Measurements from ENCODE around the gene TMEM132D.

Gene TMEM132D

DNA sequence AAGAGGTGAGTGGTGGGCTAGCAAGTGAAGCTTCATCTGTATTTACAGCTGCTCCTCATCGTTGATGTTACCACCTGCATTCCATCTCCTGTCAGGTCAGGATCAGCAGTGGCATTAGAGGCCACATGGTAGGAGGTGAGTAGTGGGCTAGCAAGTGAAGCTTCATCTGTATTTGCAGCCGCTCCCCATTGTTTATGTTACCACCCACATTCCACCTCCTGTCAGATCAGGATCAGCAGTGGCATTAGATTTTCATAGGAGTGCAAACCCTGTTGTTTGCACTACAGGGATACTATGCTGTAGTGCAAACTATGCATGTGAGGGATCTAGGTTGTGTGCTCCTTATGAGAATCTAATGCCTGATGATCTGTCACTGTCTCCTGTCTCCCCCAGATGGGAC is 531.5 kb downstream of the TMEM132D start:
- Histone ChIP-seq H3K9me3 (ENCODE audit: insufficient read depth, low read depth, low read length) (peaks cover 23% of the 10 kb centered on the region), H3K27ac (ENCODE audit: low read length) (no peak overlapping the region), H3K4me3 (ENCODE audit: low read length) (no peak overlapping the region), H3K9ac (ENCODE audit: low read depth, low read length) (no peak overlapping the region), H3K27me3 (ENCODE audit: insufficient read depth, low read length) (no peaks in the 10 kb centered on the region), H3K36me3 (ENCODE audit: insufficient read depth, low read depth, low read length) (no peaks in the 10 kb centered on the region), H3K4me1 (ENCODE audit: insufficient read depth, low read length) (no peaks in the 10 kb centered on the region)

DNA sequence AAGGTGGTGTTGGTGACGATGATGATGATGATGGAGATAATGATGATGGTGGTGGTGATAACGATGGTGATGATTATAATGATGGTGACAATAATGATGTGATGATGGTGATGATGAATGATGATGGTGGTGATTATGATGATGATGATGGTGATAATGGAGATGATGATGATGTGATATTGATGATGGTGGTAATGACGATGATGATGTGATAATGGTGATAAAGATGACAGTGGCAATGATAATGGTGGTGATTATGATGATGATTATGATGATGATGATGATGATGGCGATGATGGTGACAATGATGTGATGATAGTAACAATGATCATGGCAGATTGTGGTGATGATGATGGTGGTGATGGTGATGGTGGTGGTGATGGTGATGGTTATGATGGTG is 532.6 kb downstream of the TMEM132D start:
- H3K4me3 ChIP-seq (ENCODE audit: low read length): no peak overlapping the region
- H3K9ac ChIP-seq (ENCODE audit: low read depth, low read length): no peak overlapping the region
- H3K27ac ChIP-seq (ENCODE audit: low read length): no peak overlapping the region
- H3K9me3 ChIP-seq (ENCODE audit: insufficient read depth, low read depth, low read length): peaks cover 15% of the 10 kb centered on the region
- H3K36me3 ChIP-seq (ENCODE audit: insufficient read depth, low read depth, low read length): no peaks in the 10 kb centered on the region
- H3K27me3 ChIP-seq (ENCODE audit: insufficient read depth, low read length): no peaks in the 10 kb centered on the region
- H3K4me1 ChIP-seq (ENCODE audit: insufficient read depth, low read length): no peaks in the 10 kb centered on the region

DNA sequence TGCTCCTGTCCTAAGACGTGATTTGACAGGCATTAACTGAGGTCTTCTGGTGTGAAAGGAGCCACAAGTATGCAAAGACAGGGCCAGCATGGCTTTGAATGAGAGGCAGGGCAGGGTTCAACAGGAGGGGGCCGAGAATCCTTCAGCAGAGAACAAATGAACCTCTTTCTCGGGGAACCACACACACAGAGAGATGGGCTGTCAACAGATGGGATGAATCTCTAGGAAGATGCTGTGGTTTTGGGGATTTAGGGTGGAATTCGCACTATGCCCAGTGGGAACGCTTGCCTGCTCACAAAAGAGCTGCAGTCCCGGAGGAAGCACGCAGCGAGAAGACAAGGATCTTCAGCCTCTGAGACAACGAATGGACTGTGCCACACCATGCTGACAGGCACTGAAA is 537.2 kb downstream of the TMEM132D start:
- Histone ChIP-seq H3K9ac (ENCODE audit: low read depth, low read length) (no peak overlapping the region), H3K27me3 (ENCODE audit: insufficient read depth, low read length) (no peaks in the 10 kb centered on the region), H3K9me3 (ENCODE audit: insufficient read depth, low read depth, low read length) (peaks cover 3% of the 10 kb centered on the region; the same call in 1 of the 2 replicates), H3K27ac (ENCODE audit: low read length) (no peak overlapping the region), H3K36me3 (ENCODE audit: insufficient read depth, low read depth, low read length) (no peaks in the 10 kb centered on the region), H3K4me1 (ENCODE audit: insufficient read depth, low read length) (no peaks in the 10 kb centered on the region), H3K4me3 (ENCODE audit: low read length) (no peak overlapping the region)

DNA sequence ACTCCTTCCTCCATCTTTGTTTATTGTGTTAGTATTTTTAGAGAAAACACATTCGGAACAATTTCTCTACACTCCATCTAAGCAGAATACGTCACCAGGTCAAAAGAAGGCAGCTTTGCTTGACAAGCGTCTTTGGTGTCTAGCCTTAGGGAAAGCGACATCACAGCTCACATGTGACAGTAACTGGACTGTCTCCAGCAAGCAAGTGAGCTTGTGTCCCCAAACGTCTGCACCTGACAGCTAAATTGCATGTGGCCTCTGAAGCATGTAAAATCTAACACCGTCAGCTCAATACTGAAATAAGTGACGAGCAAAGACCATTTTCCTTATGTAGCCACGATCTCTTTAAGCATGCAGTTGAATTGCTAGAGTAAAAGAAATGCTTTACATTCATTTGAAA is 540.8 kb downstream of the TMEM132D start:
- no peaks in the 10 kb centered on the region for H3K9me3 ChIP-seq (ENCODE audit: insufficient read depth, low read depth, low read length)
- H3K36me3 ChIP-seq (ENCODE audit: insufficient read depth, low read depth, low read length): no peaks in the 10 kb centered on the region
- H3K4me3 ChIP-seq (ENCODE audit: low read length): no peak overlapping the region
- H3K27ac ChIP-seq (ENCODE audit: low read length): no peak overlapping the region
- no peaks in the 10 kb centered on the region for H3K27me3 ChIP-seq (ENCODE audit: insufficient read depth, low read length)
- H3K4me1 ChIP-seq (ENCODE audit: insufficient read depth, low read length): no peaks in the 10 kb centered on the region
- no peak overlapping the region for H3K9ac ChIP-seq (ENCODE audit: low read depth, low read length)

DNA sequence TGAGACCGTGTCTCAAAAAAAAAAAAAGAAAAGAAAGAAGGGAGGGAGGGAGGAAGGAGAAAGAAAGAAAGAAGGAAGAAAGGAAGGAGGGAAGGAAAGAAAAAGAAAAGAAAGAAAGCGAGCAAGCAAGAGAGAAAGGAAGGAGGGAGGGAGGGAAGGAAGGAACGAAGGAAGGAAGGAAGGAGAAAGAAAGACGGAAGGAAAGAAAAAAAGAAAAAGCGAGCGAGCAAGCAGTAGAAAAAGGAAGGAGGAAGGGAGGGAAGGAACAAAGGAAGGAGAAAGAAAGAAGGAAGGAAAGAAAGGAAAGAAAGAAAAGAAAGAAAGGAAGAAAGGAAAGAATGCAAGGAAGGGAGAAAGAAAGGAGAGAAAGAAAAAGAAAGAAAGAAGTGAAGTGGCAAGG is 546.6 kb downstream of the TMEM132D start:
- Histone ChIP-seq H3K4me1 (ENCODE audit: insufficient read depth, low read length) (no peaks in the 10 kb centered on the region), H3K27ac (ENCODE audit: low read length) (no peak overlapping the region), H3K4me3 (ENCODE audit: low read length) (no peak overlapping the region), H3K9ac (ENCODE audit: low read depth, low read length) (no peak overlapping the region), H3K27me3 (ENCODE audit: insufficient read depth, low read length) (no peaks in the 10 kb centered on the region), H3K36me3 (ENCODE audit: insufficient read depth, low read depth, low read length) (no peaks in the 10 kb centered on the region), H3K9me3 (ENCODE audit: insufficient read depth, low read depth, low read length) (no peaks in the 10 kb centered on the region)

DNA sequence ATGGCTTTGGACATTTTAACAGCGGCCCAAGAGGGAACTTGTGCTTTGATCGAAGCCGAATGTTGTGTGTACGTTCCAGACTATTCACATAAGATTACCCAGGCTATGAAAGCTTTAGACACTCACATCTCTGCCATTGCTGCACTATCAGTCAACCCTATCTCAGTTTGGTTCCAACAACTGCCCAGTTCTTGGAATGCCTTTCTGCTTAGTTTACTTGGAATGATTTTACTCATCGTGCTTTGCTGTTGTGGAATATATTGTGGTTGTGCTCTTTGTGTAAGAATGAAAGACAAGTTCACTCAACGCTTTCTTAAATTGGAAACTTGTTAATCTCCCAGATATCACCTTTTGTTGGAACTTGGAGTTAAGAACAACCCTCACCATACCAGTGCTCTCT is 552.3 kb downstream of the TMEM132D start:
- Histone ChIP-seq H3K9ac (ENCODE audit: low read depth, low read length) (no peak overlapping the region), H3K4me3 (ENCODE audit: low read length) (no peak overlapping the region), H3K27me3 (ENCODE audit: insufficient read depth, low read length) (no peaks in the 10 kb centered on the region), H3K4me1 (ENCODE audit: insufficient read depth, low read length) (no peaks in the 10 kb centered on the region), H3K9me3 (ENCODE audit: insufficient read depth, low read depth, low read length) (no peaks in the 10 kb centered on the region), H3K36me3 (ENCODE audit: insufficient read depth, low read depth, low read length) (no peaks in the 10 kb centered on the region), H3K27ac (ENCODE audit: low read length) (no peak overlapping the region)

DNA sequence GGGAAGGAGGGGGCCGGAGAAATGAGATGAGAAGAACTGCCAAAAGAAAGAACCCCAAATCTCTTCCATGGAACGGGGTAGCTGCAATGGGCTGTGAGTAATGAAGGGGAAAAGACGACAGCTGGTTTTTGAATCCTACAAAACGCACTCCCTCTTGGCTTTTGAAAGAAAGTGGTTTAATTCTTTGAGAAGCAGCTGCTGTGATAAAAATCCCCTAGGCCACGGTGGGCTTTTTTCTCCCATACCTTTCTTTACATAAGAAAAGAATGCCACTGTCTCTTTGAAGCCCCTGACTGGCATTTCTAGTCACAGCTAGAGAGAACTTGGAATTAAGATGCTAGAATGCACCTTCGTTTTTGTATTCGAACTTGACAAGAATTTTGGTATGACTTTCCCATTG is 564.5 kb downstream of the TMEM132D start:
- H3K27me3 ChIP-seq (ENCODE audit: insufficient read depth, low read length): no peaks in the 10 kb centered on the region
- no peak overlapping the region for H3K27ac ChIP-seq (ENCODE audit: low read length)

DNA sequence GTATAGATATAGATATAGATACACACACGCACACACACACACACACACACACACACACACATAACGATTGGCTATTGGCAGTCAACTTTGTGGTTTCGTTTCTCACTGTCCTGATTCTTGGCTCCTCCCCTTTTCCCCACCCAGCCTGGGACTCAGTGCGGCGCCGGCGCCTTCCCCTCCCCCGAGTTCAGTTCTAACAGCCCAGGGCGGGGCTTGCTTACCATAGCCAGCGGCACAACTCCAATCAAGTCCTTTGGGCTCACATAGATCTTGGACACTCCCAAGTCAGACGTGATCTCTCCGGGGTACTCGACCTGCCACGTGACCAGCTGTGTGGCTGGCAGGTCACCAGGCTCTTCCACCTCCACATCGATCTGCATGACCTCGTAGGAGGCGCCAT is 566.4 kb downstream of the TMEM132D start:
- H3K27ac ChIP-seq (ENCODE audit: low read length): no peak overlapping the region
- no peak overlapping the region for H3K9ac ChIP-seq (ENCODE audit: low read depth, low read length)
- no peaks in the 10 kb centered on the region for H3K27me3 ChIP-seq (ENCODE audit: insufficient read depth, low read length)
- H3K4me1 ChIP-seq (ENCODE audit: insufficient read depth, low read length): peaks cover 12% of the 10 kb centered on the region; the same call in 1 of the 2 replicates
- no peak overlapping the region for H3K4me3 ChIP-seq (ENCODE audit: low read length)
- peaks cover 6% of the 10 kb centered on the region; the same call in 1 of the 2 replicates for H3K9me3 ChIP-seq (ENCODE audit: insufficient read depth, low read depth, low read length)
- H3K36me3 ChIP-seq (ENCODE audit: insufficient read depth, low read depth, low read length): no peaks in the 10 kb centered on the region

More for the DNA sequence above, 564.5 kb downstream of the TMEM132D start:
- Histone ChIP-seq H3K9ac (ENCODE audit: low read depth, low read length) (peak overlapping the region; percentile 27; the same call in 1 of the 2 replicates), H3K4me3 (ENCODE audit: low read length) (no peak overlapping the region), H3K4me1 (ENCODE audit: insufficient read depth, low read length) (peaks cover 12% of the 10 kb centered on the region; the same call in 1 of the 2 replicates), H3K9me3 (ENCODE audit: insufficient read depth, low read depth, low read length) (peaks cover 6% of the 10 kb centered on the region; the same call in 1 of the 2 replicates), H3K36me3 (ENCODE audit: insufficient read depth, low read depth, low read length) (no peaks in the 10 kb centered on the region)

DNA sequence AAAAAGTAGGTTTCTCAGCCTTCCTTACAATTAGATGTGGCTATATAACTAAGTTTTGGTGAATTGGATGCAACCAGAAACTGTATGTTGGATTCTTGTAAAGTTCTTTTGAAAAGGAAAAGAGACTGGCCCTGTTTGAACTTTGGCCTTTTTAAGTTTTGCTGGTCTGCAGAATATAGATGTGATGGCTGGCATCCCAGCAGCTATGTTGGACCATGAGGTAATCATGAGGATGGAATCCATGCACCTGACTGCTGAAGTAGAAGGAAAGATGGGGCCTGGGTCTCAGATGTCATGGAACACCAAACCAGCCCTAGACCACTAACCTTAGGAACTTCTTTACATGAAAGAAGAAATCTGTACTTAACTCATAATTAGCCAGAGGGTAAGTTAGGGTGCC is 568.1 kb downstream of the TMEM132D start:
- no peaks in the 10 kb centered on the region for H3K27me3 ChIP-seq (ENCODE audit: insufficient read depth, low read length)
- H3K27ac ChIP-seq (ENCODE audit: low read length): no peak overlapping the region
- no peaks in the 10 kb centered on the region for H3K36me3 ChIP-seq (ENCODE audit: insufficient read depth, low read depth, low read length)
- no peak overlapping the region for H3K9ac ChIP-seq (ENCODE audit: low read depth, low read length)
- peaks cover 6% of the 10 kb centered on the region; the same call in 1 of the 2 replicates for H3K9me3 ChIP-seq (ENCODE audit: insufficient read depth, low read depth, low read length)
- no peak overlapping the region for H3K4me3 ChIP-seq (ENCODE audit: low read length)
- peaks cover 12% of the 10 kb centered on the region; the same call in 1 of the 2 replicates for H3K4me1 ChIP-seq (ENCODE audit: insufficient read depth, low read length)

DNA sequence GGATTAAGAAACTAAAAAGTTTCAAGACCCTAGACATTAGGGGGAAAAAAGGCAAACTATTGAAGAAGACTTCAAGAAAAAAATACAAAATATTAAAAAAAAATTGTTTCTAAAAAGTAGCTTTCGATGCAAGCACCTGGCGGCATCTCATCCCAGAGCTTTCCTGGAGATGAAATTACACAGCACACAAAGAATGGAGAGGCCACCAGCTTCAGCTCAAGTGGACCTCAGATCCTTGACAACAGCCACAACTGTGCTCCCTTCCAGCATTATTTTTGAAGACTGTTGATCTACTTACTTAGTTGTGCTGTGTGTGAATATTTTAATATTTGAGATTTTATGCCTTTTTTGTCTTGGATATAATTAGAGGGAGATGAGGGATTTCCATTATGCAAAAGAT is 571.5 kb downstream of the TMEM132D start:
- Histone ChIP-seq H3K27ac (ENCODE audit: low read length) (no peak overlapping the region), H3K27me3 (ENCODE audit: insufficient read depth, low read length) (no peaks in the 10 kb centered on the region), H3K9ac (ENCODE audit: low read depth, low read length) (no peak overlapping the region), H3K4me1 (ENCODE audit: insufficient read depth, low read length) (no peaks in the 10 kb centered on the region), H3K4me3 (ENCODE audit: low read length) (no peak overlapping the region), H3K9me3 (ENCODE audit: insufficient read depth, low read depth, low read length) (peaks cover 9% of the 10 kb centered on the region), H3K36me3 (ENCODE audit: insufficient read depth, low read depth, low read length) (no peaks in the 10 kb centered on the region)

DNA sequence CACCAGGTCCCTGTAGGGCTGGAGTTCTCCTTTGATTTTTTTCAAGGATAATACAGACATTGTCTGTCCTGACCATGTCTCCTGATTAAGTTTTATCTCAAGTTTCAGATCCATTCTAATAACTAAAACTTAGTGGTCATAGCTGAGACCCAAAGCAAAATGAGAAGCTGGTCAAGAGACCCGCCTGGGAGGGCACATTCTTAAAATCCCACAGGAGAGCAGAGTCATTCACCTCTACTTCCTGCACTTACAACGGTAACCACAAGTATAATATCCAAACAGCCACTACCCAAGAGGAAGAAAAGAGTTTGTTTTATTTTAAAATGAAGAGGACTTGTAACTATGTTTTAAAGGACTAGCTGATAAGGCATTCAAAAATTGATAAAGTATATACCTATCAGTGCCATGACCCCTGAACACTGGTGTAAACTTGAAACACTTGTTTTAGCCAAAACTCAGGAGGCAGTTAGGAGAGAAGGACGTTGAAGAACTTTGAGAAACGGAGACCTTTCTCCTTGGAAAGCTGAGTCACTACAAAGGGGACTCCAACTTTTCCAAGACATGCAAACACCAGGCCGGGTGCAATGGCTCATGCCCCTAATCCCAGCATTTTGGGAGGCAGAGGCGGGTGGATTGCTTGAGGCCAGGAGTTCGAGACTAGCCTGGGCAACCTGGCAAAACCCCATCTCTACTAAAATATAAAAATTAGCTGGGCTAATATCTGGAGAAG is 572.3 kb downstream of the TMEM132D start:
- H3K36me3 ChIP-seq (ENCODE audit: insufficient read depth, low read depth, low read length): no peaks in the 10 kb centered on the region
- no peak overlapping the region for H3K4me3 ChIP-seq (ENCODE audit: low read length)
- no peak overlapping the region for H3K27ac ChIP-seq (ENCODE audit: low read length)
- no peaks in the 10 kb centered on the region for H3K4me1 ChIP-seq (ENCODE audit: insufficient read depth, low read length)
- peaks cover 9% of the 10 kb centered on the region for H3K9me3 ChIP-seq (ENCODE audit: insufficient read depth, low read depth, low read length)
- H3K27me3 ChIP-seq (ENCODE audit: insufficient read depth, low read length): no peaks in the 10 kb centered on the region
- no peak overlapping the region for H3K9ac ChIP-seq (ENCODE audit: low read depth, low read length)

DNA sequence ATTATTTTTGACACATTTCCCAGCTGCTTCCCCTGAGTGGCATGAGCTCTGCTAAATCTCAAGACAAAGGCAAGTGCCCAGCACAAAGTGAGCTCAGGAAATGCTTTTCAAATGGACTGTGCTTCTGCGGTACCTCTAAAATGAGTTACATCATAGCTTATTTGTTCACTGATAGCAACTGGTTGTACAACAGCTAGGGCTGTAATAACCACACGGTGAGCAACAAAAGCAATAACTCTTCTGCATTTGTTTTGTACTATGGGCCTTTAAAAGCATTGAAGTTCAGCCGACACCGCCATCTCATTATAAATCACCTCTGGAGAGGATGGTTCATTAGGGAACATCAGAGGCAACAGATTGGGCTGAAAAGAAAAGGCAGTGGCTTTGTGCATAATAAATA is 575.6 kb downstream of the TMEM132D start:
- H3K27ac ChIP-seq (ENCODE audit: low read length): no peak overlapping the region
- H3K36me3 ChIP-seq (ENCODE audit: insufficient read depth, low read depth, low read length): no peaks in the 10 kb centered on the region
- H3K9ac ChIP-seq (ENCODE audit: low read depth, low read length): no peak overlapping the region
- no peak overlapping the region for H3K4me3 ChIP-seq (ENCODE audit: low read length)
- no peaks in the 10 kb centered on the region for H3K27me3 ChIP-seq (ENCODE audit: insufficient read depth, low read length)
- no peaks in the 10 kb centered on the region for H3K4me1 ChIP-seq (ENCODE audit: insufficient read depth, low read length)
- H3K9me3 ChIP-seq (ENCODE audit: insufficient read depth, low read depth, low read length): peaks cover 6% of the 10 kb centered on the region; the same call in 1 of the 2 replicates
